Activated CD8-positive, alpha-beta memory T cell treated with anti-CD3 and anti-CD28 coated beads, Interleukin-2, amount 10 ng/mL, durations not matched to agents 7 days and 5 days (primary cell): ENCODE data around the gene MS4A4E. TPM values are rescaled to one million over a fixed set of nuclear protein-coding genes. Genes with fewer than 3 reads are reported as not detected.

ENCODE experiments used
- ATAC-seq: fragments of 150-1000 bp; cut with Tn5 transposase; one replicate; pipeline ENCODE4 v1.10.0; 2021; ENCODE audit warnings: moderate library complexity
- CTCF ChIA-PET: fragments of 350-600 bp; sonication (Branson Sonifier 250); formaldehyde crosslinking; loops from one replicate; lab custom pipeline; 2021; ENCODE audit warnings: antibody characterized with exemption; lab: Charles Lee
- DNase-seq: peaks from one replicate; pipeline ENCODE4 v3.0.0-alpha.2; 2020
- H3K27ac Mint-ChIP-seq: one replicate; pipeline ENCODE4 v1.8.0; 2021; ENCODE audit warnings: mild to moderate bottlenecking, mixed read lengths
- H3K27me3 Mint-ChIP-seq: one replicate; pipeline ENCODE4 v1.8.0; 2021; ENCODE audit warnings: mixed read lengths
- H3K36me3 Mint-ChIP-seq: one replicate; pipeline ENCODE4 v1.8.0; 2021; ENCODE audit warnings: mild to moderate bottlenecking, mixed read lengths
- H3K4me1 Mint-ChIP-seq: one replicate; pipeline ENCODE4 v1.8.0; 2021; ENCODE audit warnings: mixed read lengths
- H3K4me3 Mint-ChIP-seq: one replicate; pipeline ENCODE4 v1.8.0; 2021; ENCODE audit warnings: mild to moderate bottlenecking, moderate library complexity, mixed read lengths
- H3K9me3 Mint-ChIP-seq: one replicate; pipeline ENCODE4 v1.8.0; 2022; ENCODE audit warnings: low read depth, mixed read lengths
- total RNA-seq, 2 experiments: library from RNA; stranded (reverse); gene quantifications; one replicate each; pipeline ENCODE4 v1.2.3, GENCODE V29; 2021

Gene MS4A4E
- total RNA-seq, 2 experiments from 2014 or later = not detected

GRCh38 chr11:60183591-60184205 is 59.2 kb downstream of the MS4A4E start:
- no peaks in the 10 kb centered on the region for H3K36me3 Mint-ChIP-seq
- no peaks in the 10 kb centered on the region for H3K4me1 Mint-ChIP-seq
- H3K9me3 Mint-ChIP-seq = no peaks in the 10 kb centered on the region
- CTCF ChIA-PET = no interaction called here
- DNase-seq (no peak), ATAC-seq (no peak)
- peaks cover 14% of the 10 kb centered on the region for H3K27me3 Mint-ChIP-seq
- no peak overlapping the region for H3K27ac Mint-ChIP-seq
- no peak overlapping the region for H3K4me3 Mint-ChIP-seq

GRCh38 chr11:60182541-60183330 is 60.2 kb downstream of the MS4A4E start, which contains the start of gene MS4A6A:
MS4A6A (minus strand) TSS chr11:60183083; CDS start chr11:60181727, 1,356 bp downstream.
- no peak for DNase-seq
- Mint-ChIP-seq H3K4me1 (no peaks in the 10 kb centered on the region), H3K9me3 (no peaks in the 10 kb centered on the region), H3K4me3 (no peak within 1 kb of the TSS), H3K36me3 (no peaks in the 10 kb centered on the region), H3K27me3 (peaks cover 14% of the 10 kb centered on the region), H3K27ac (no peak within 1 kb of the TSS)
- no peak for ATAC-seq
- CTCF ChIA-PET = no interaction called here

- no peak overlapping the region for H3K27ac Mint-ChIP-seq
- H3K4me1 Mint-ChIP-seq = peaks cover 3% of the 10 kb centered on the region
- H3K27me3 Mint-ChIP-seq = peaks cover 17% of the 10 kb centered on the region
- no peak overlapping the region for H3K4me3 Mint-ChIP-seq
- H3K36me3 Mint-ChIP-seq = no peaks in the 10 kb centered on the region
- H3K9me3 Mint-ChIP-seq = no peaks in the 10 kb centered on the region
- ATAC-seq (no peak), DNase-seq (no peak)
- CTCF ChIA-PET = no interaction called here
Observed at GRCh38 chr11:60175860-60176275, 67.1 kb downstream of the MS4A4E start.

GRCh38 chr11:60172011-60172410 is 70.9 kb downstream of the MS4A4E start:
- Mint-ChIP-seq H3K36me3 (peaks cover 1% of the 10 kb centered on the region), H3K4me1 (peaks cover 3% of the 10 kb centered on the region), H3K27me3 (peaks cover 15% of the 10 kb centered on the region), H3K27ac (no peak overlapping the region), H3K4me3 (no peak overlapping the region), H3K9me3 (peaks cover 6% of the 10 kb centered on the region)
- no peak for DNase-seq
- no peak for ATAC-seq
- CTCF ChIA-PET = interaction anchor here (2.0 kb wide), 1 partner anchor 79 kb away, joined by 6 read pairs; no protein-coding TSS in a partner anchor

- Mint-ChIP-seq H3K4me3 (no peak overlapping the region), H3K9me3 (peaks cover 6% of the 10 kb centered on the region)
Observed at GRCh38 chr11:60170566-60170965, 72.4 kb downstream of the MS4A4E start.

GRCh38 chr11:60169264-60169915 is 73.5 kb downstream of the MS4A4E start:
- CTCF ChIA-PET = no interaction called here
- Mint-ChIP-seq H3K36me3 (peaks cover 1% of the 10 kb centered on the region), H3K4me3 (no peak overlapping the region), H3K9me3 (peaks cover 6% of the 10 kb centered on the region), H3K4me1 (peaks cover 10% of the 10 kb centered on the region), H3K27ac (no peak overlapping the region), H3K27me3 (peaks cover 14% of the 10 kb centered on the region)
- DNase-seq (no peak), ATAC-seq (no peak)

More at GRCh38 chr11:60170566-60170965, 72.4 kb downstream of the MS4A4E start:
- H3K27ac Mint-ChIP-seq = no peak overlapping the region
- H3K4me1 Mint-ChIP-seq = peaks cover 3% of the 10 kb centered on the region
- peaks cover 19% of the 10 kb centered on the region for H3K27me3 Mint-ChIP-seq
- no peak for DNase-seq
- H3K36me3 Mint-ChIP-seq = peaks cover 1% of the 10 kb centered on the region
- no peak for ATAC-seq
- CTCF ChIA-PET = interaction anchor here (2.0 kb wide), 1 partner anchor 81 kb away, joined by 6 read pairs; no protein-coding TSS in a partner anchor

GRCh38 chr11:60168306-60168705 is 74.6 kb downstream of the MS4A4E start:
- Mint-ChIP-seq H3K4me1 (peaks cover 10% of the 10 kb centered on the region), H3K36me3 (peaks cover 1% of the 10 kb centered on the region), H3K27me3 (peaks cover 14% of the 10 kb centered on the region), H3K9me3 (peaks cover 8% of the 10 kb centered on the region), H3K4me3 (no peak overlapping the region), H3K27ac (no peak overlapping the region)
- DNase-seq (no peak), ATAC-seq (no peak)
- CTCF ChIA-PET = interaction anchor here (0.7 kb wide), 1 partner anchor 967 kb away, joined by 3 read pairs; no protein-coding TSS in a partner anchor

GRCh38 chr11:60165951-60166350 is 77.0 kb downstream of the MS4A4E start:
- peaks cover 10% of the 10 kb centered on the region for H3K4me1 Mint-ChIP-seq
- peaks cover 6% of the 10 kb centered on the region for H3K27me3 Mint-ChIP-seq
- no peak for DNase-seq
- no peak for ATAC-seq
- H3K9me3 Mint-ChIP-seq = peaks cover 8% of the 10 kb centered on the region
- CTCF ChIA-PET = no interaction called here
- H3K4me3 Mint-ChIP-seq = no peak overlapping the region
- H3K36me3 Mint-ChIP-seq = peaks cover 1% of the 10 kb centered on the region
- H3K27ac Mint-ChIP-seq = no peak overlapping the region

- ATAC-seq (no peak), DNase-seq (no peak)
- no peak overlapping the region for H3K4me3 Mint-ChIP-seq
- H3K36me3 Mint-ChIP-seq = peaks cover 1% of the 10 kb centered on the region
- H3K27me3 Mint-ChIP-seq = peaks cover 7% of the 10 kb centered on the region
- no peak overlapping the region for H3K27ac Mint-ChIP-seq
- H3K9me3 Mint-ChIP-seq = peaks cover 8% of the 10 kb centered on the region
- peaks cover 10% of the 10 kb centered on the region for H3K4me1 Mint-ChIP-seq
- CTCF ChIA-PET = no interaction called here
Observed at GRCh38 chr11:60165538-60165937, 77.4 kb downstream of the MS4A4E start.

GRCh38 chr11:60164550-60165075 is 78.3 kb downstream of the MS4A4E start:
- CTCF ChIA-PET = no interaction called here
- no peak for DNase-seq
- H3K9me3 Mint-ChIP-seq = peaks cover 6% of the 10 kb centered on the region
- peaks cover 1% of the 10 kb centered on the region for H3K36me3 Mint-ChIP-seq
- H3K27me3 Mint-ChIP-seq = peaks cover 10% of the 10 kb centered on the region
- H3K4me3 Mint-ChIP-seq = no peak overlapping the region
- no peak overlapping the region for H3K27ac Mint-ChIP-seq
- H3K4me1 Mint-ChIP-seq = peaks cover 10% of the 10 kb centered on the region
- ATAC-seq = no peak

GRCh38 chr11:60161766-60162165 is 81.2 kb downstream of the MS4A4E start:
- ATAC-seq = no peak
- no peak overlapping the region for H3K27ac Mint-ChIP-seq
- peaks cover 3% of the 10 kb centered on the region for H3K9me3 Mint-ChIP-seq
- H3K36me3 Mint-ChIP-seq = no peaks in the 10 kb centered on the region
- H3K4me1 Mint-ChIP-seq = peaks cover 10% of the 10 kb centered on the region
- H3K27me3 Mint-ChIP-seq = peaks cover 13% of the 10 kb centered on the region
- no peak overlapping the region for H3K4me3 Mint-ChIP-seq
- no peak for DNase-seq
- CTCF ChIA-PET = no interaction called here

GRCh38 chr11:60161107-60161506 is 81.8 kb downstream of the MS4A4E start:
- no peak overlapping the region for H3K27ac Mint-ChIP-seq
- DNase-seq = no peak
- no peaks in the 10 kb centered on the region for H3K36me3 Mint-ChIP-seq
- H3K4me3 Mint-ChIP-seq = no peak overlapping the region
- CTCF ChIA-PET = no interaction called here
- no peak for ATAC-seq
- H3K4me1 Mint-ChIP-seq = peaks cover 12% of the 10 kb centered on the region
- peaks cover 11% of the 10 kb centered on the region for H3K27me3 Mint-ChIP-seq
- peaks cover 3% of the 10 kb centered on the region for H3K9me3 Mint-ChIP-seq

GRCh38 chr11:60159868-60160267 is 83.1 kb downstream of the MS4A4E start:
- CTCF ChIA-PET = no interaction called here

More at GRCh38 chr11:60159868-60160267, 83.1 kb downstream of the MS4A4E start:
- ATAC-seq = no peak
- Mint-ChIP-seq H3K4me1 (peaks cover 7% of the 10 kb centered on the region), H3K27ac (no peak overlapping the region), H3K36me3 (no peaks in the 10 kb centered on the region), H3K27me3 (peaks cover 11% of the 10 kb centered on the region), H3K4me3 (no peak overlapping the region), H3K9me3 (peaks cover 3% of the 10 kb centered on the region)
- no peak for DNase-seq
